Fibroblast of villous mesenchyme (primary cell): ENCODE measurements around the gene IFI27L2. TPM values are rescaled to one million over a fixed set of nuclear protein-coding genes. Genes with fewer than 3 reads are reported as not detected.

Source experiments
- DNase-seq: peaks from one replicate; pipeline ENCODE4 v3.0.0-alpha.2; 2010; ENCODE audit warnings: low read depth
- H3K4me3 ChIP-seq: 2 replicates; pipeline ENCODE4 v1.5.1; 2011; ENCODE audit warnings: low read depth, mild to moderate bottlenecking, low read length
- CTCF ChIP-seq: IDR thresholded peaks from 2 replicates; pipeline ENCODE4 v1.5.1; 2012; ENCODE audit warnings: low read depth, mild to moderate bottlenecking, low read length; ENCODE audit not compliant: insufficient read depth
- total RNA-seq: library from RNA; depleted of rRNA; stranded (reverse); fragments of >200 nt; gene quantifications from 2 replicates; pipeline ENCODE4 v1.2.3, GENCODE V29; 2012

IFI27L2 gene
- total RNA-seq, 1 donor: 94.1 TPM

DNA sequence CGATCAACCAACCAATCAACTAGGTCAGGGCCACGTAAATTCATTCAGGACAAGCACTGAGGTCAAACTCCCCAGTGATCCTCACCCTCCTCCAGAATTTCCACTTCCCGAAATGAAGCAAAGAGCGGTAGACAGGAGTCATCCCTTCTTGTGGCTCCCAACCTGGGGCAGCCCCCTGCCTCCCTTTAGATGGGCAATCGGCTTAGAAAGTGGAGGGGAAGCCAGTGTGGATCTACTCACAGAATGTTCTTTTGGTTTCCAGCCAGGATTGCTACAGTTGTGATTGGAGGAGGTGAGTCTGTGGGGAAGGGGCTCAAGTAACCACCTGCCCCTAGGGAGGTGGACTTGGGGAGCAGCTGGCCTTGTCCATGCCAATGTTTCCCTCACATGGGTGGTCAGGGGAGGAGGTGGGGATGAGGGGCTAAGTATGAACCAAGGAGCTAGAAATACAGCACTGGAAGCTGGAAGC is 14.8 kb downstream of the IFI27L2 start:
- H3K4me3 ChIP-seq: no peak overlapping the region
- DNase-seq: no peak
- no peak for TF ChIP-seq CTCF

- DNase-seq: peak; percentile 24
- H3K4me3 ChIP-seq: no peak overlapping the region
- TF ChIP-seq CTCF: no peak
These were observed 15.4 kb downstream of the IFI27L2 start for GRCh38 chr14:94113908-94114588.

GRCh38 chr14:94113490-94113889 is 15.9 kb downstream of the IFI27L2 start:
- H3K4me3 ChIP-seq: no peak overlapping the region
- DNase-seq: no peak
- TF ChIP-seq CTCF: no peak

GRCh38 chr14:94113073-94113472 is 16.3 kb downstream of the IFI27L2 start:
- no peak for TF ChIP-seq CTCF
- DNase-seq: no peak
- H3K4me3 ChIP-seq: no peak overlapping the region

GRCh38 chr14:94112513-94113063 is 16.8 kb downstream of the IFI27L2 start:
- TF ChIP-seq CTCF: no peak
- H3K4me3 ChIP-seq: no peak overlapping the region
- no peak for DNase-seq

- DNase-seq: no peak
- H3K4me3 ChIP-seq: peak overlapping the region; percentile 36
- TF ChIP-seq CTCF: no peak
These were observed 17.9 kb downstream of the IFI27L2 start for GRCh38 chr14:94111276-94112095.
